Measurements from ENCODE around the gene ALDH3B2.

DNA sequence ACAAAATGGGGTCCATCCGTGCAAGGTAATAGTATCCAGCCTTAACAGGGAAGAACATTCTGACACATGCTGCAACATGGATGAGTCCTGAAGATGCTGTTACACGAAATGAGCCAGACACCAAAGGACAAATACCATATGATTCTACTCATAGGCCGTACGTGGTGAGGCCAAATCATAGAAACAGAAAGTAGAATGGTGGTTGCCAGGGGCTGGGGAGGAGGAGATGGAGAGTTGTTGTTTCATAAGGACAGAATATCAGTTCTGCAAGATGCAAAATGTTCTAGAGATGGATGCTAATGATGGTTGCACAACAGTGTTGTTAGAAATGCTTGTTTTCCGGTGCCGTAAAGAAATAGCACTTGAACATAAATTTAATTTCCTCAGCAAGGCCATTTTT lies 37.5 kb downstream of the ALDH3B2 start:
- TF ChIP-seq, protein P1, sequence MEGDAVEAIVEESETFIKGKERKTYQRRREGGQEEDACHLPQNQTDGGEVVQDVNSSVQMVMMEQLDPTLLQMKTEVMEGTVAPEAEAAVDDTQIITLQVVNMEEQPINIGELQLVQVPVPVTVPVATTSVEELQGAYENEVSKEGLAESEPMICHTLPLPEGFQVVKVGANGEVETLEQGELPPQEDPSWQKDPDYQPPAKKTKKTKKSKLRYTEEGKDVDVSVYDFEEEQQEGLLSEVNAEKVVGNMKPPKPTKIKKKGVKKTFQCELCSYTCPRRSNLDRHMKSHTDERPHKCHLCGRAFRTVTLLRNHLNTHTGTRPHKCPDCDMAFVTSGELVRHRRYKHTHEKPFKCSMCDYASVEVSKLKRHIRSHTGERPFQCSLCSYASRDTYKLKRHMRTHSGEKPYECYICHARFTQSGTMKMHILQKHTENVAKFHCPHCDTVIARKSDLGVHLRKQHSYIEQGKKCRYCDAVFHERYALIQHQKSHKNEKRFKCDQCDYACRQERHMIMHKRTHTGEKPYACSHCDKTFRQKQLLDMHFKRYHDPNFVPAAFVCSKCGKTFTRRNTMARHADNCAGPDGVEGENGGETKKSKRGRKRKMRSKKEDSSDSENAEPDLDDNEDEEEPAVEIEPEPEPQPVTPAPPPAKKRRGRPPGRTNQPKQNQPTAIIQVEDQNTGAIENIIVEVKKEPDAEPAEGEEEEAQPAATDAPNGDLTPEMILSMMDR (IDR thresholded peaks at IDR 0.05): no peak
- TF ChIP-seq POLR2AphosphoS5 (IDR thresholded peaks at IDR 0.05): no peak
- TF ChIP-seq EP300 (IDR thresholded peaks at IDR 0.05): no peak
- TF ChIP-seq POLR2A (IDR thresholded peaks at IDR 0.05): no peak

Measured in stomach (tissue), 4 donors.